HG03432 (cell line): Measurements from ENCODE around the gene SLC37A1.

Source experiments
- ATAC-seq: cut with Tn5 transposase; IDR thresholded peaks from one replicate; pipeline ENCODE4 v1.9.1; 2021; ENCODE audit warnings: mild to moderate bottlenecking, moderate library complexity; ENCODE audit not compliant: unreplicated experiment

The SLC37A1 gene

DNA sequence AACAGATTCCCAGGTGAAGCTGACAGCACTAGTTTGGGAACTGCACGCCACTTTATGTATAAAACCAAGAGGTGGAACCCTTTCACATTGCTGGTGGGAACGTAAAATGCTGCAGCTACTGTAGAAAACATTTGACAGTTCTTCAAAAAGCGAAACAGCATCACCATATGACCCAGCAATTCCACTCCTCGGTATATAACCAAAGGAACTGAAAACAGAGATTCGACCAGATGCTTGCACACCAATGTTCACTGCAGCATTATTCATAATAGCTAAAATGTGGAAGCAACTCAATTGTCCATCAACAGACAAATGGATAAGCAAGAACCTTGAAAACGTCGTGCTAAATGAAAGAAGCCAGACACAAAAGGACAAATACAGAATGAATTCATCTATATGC is 35.1 kb upstream of the SLC37A1 start:
- ATAC-seq, result no peak

DNA sequence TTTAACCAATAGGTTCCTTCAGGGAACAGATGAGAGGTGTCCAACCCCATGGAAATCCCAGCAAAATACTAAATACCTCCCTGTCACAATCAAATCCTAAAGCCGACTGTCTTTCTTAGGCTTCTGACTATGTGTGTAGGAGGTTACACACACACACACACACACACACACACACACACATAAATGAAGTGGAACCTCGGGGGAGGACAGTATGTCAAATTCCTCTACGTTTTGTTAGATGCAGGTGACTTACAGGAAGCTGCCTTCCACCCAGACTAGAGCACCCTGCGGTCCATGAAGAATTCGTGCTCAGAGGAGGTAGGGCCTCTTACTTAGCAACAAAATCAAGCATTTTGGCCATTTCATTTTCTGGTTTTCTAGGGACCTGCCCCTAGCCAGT is 34.1 kb upstream of the SLC37A1 start:
- ATAC-seq, result no peak

DNA sequence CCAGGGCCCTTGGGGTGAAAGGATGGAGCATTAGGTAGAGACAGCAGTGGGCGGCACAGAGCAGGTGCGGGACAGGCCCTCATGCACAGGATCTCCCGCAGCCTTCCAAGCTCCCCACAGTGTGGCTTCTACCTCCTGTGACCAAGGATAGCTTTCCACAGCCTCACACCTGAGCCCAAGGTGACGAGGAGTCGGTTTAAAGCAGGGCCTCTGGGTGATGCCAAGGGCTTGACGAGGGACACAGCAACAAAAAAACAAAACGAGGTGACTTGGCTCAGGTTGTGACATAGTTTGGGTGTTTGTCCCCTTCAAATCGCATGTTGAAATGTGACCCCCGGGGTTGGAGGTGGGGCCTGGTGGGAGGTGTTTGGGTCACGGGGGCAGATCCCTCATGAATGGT is 32.9 kb upstream of the SLC37A1 start:
- ATAC-seq, result no peak

DNA sequence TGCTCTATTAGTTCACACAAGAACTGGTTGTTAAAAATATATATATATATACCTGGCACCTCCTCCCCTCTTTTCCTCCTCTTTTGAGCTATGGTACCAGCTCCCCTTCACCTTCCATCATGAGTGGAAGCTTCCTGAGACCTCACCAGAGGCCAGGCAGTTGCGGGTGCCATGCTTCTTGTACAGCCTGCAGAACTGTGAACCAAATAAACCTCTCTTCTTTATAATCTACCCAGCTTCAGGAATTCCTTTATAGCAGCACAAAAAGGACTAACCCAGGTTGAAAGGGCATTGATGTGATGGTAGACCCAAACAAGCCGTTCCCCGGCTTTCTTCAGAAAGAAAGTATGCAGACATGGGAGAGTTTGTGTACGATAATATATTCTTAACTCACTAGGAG is 32.5 kb upstream of the SLC37A1 start:
- no peak for ATAC-seq

DNA sequence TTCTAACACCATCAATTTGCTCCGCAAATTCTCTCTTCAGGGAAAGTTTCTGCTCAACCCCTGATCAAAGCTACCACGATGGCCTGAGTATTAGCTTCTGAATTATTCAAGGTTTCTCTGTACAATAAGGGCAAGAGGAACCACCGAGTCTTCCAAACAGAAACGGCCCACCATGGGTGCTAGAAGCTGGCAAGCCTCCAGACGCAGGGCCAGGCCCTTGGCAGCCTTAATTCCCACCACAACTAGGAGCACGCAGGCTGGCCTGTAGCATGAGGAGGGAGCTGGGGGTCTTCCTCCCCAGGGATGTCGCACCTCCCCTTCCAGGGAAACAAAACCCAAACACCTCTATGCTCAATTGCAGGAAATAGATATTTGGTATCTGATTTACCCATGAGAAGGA is 28.7 kb upstream of the SLC37A1 start:
- ATAC-seq, result no peak

DNA sequence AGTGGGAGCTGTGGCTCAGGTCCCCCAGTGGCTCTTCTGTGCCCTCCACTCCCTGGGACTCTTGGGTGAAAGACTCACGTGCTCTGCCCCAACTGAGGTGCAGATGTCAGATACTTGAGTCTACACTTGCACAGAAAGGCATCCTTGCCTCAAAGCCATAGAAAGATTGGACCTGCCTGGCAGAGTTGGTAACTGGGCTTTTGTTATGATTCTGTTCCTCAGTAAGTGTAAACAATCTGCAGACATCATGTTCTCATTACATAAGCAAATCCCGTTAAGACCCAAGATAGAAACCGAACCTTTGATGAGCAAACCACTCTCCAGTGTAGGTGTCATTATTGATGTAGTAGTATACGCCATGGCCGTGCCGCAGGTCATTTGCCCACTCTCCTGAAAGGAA is 27.6 kb upstream of the SLC37A1 start:
- ATAC-seq, result no peak

DNA sequence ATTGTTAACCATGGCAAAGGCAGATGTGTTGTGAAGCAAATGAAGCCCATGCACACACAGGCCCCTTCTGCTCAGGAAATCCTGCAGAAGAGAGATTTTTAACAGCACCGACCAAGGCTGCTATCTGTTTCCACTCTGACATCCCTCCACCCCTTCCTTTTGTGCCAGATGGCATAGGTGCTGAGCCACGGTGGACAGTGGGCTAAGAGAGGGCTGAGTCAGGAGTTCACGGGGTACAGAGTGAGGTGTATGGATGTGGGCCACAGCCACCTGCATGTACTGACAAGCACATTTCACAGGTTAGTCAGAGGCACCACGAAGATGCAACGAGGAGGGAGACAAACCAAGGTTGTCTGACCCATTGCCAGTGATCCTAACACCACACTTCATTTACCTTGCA is 27.1 kb upstream of the SLC37A1 start:
- no peak for ATAC-seq

DNA sequence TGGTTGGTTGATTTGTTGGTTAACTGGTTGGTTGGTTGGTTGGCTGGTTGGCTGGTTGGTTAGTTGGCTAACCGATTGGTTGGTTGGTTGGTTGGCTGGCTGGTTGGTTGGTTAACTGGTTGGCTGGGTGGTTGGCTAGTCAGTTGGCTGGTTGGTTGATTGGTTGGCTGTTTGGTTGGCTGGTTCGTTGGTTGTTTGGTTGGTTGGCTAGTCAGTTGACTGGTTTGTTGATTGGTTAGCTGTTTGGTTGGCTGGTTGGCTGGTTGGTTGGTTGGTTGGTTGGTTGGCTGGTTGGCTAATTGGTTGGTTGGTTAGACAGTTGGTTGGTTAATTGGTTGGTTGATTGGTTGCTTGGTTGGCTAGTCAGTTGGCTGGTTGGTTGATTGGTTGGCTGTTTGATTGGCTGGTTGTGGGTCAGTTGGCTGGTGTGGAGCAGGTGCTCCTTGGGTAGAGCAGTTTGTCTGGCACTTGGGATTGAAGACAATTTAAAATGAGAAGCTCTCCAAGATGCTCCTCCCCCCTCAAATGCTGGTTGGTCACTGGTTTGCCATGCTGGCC is 24.6 kb upstream of the SLC37A1 start:
- no peak for ATAC-seq

DNA sequence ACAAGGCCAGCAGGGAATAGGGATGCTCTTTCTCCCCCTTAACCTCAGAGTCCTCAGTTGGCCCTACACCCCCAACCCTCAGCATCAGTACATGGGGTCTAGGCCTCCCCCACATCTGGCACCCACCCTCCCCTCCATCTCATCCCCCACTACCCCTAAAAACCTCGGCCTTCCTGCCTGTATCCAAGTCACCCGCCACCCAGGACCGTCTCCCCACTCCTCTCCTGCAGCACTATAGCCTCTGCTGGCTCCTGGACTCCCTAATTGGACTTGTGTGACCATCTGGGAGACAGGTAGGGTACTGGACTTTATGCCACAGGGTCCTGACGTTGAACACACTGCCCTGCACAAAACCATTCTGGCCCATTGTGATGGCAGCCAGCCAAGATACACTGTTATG is 23.7 kb upstream of the SLC37A1 start:
- no peak for ATAC-seq

DNA sequence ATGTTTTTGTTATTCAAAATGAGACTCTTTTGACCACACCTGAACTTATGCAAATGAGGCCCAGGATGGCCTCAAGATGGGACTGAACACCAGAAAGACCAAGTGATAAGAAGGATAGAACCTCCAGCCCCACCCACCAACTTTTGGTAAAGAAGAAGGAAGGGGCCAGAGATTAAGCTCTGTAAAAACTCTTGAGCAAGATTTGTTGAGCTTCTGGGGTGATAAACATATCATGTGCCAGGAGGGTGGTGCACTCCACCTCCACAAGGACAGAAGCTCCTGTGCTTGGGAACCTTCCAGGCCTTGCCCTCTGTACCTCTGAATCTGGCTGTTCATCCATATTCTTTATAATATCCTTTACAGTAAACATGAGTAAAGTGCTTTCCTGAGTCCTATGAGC is 22.9 kb upstream of the SLC37A1 start:
- no peak for ATAC-seq

DNA sequence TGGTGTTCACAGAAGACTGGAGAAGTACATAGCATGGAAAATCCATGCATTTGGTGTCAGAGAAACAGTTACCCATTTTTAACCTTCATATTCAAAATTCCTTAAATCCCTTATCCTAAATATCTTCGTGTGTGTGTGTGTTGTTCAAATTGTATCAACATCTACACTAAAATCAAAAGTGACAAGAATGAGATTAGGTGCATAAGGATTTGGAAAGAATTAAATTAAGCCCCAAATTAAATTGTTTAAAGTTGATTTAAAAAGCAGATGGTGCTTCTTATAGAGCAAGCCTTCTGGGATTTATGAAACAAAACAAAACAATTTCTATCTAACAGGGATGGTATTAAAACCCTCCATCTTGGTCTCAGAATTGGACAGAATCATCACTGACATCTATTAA is 22.3 kb upstream of the SLC37A1 start:
- ATAC-seq, result no peak

DNA sequence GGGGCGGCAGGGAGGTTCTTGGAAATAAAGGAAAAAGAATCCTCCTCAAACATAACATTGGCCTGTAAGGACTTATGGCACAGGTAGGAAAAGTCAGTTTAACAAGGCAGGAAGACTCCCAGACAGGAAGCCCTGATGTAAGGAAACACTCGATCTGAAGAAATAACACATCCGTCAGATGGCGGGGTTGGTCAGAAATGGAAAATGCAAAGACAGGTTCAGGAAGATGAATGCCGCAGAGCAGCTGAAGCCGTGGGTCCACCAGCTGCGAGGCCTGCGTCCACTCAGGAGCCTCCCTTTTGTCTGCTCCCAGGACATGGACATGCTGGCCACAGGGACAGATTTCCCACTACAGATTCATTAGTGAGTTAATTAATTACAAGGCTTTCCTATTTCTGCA is 21.5 kb upstream of the SLC37A1 start:
- ATAC-seq, result no peak

DNA sequence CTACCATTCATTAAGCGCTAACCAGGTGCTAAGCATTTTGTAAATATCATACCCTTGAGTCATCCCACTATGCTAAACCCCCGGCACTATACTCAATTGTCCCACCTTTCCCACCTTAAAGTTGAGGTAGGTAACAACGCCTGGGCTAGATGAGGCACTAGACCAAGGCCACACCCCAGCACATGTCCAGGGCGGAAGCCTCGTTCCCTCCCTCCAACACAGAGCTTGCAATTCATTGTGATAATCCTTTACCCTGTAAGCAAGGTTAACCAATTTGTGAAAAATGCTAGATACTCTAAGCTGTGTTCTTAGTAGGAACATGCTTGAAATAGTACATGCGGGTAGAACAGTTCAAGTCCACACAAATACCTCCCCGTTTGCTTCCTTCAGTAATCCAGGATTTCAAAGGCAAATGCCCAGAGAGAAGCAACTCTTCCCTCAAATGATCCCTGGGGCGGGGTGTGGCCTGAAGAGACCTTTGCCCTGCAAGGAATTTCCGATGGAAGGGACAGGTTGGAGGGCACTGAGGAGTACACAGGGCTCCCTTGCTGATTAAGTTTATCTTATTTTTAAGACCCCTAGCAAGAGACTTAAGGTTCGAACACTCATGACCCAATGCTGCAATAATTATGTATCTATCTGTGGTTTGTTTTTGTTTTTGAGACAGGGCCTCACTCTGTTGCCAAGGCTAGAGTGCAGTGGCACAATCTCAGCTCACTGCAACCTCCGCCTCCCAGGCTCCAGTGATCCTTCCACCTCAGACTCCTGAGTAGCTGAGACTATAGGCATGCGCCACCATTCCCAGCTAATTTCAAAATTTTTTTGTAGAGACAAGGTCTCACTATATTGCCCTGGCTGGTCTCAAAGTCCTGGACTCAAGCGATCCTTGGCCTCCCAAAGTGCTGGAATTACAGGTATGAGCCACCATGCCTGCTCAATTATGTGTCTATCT is 20.3 kb upstream of the SLC37A1 start:
- no peak for ATAC-seq

DNA sequence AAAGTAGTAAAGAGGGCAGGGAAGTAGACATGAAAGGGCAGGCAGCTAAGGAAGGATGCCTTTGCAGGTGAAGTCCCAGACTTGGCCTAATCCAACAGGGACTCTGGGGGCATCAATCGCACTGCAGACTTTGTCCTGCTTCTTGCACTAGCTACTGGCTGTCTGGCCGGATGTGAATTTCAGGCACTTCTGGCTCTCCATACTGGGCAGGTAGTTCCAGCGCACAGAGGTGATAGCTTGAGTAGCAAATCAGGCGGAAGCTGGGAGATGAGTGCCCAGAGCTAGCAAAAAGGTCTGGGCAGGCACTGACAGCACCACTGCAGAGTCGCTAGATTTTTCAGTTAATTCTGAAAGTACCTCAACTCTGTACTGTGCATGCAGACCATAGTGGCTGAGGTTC is 18.6 kb upstream of the SLC37A1 start:
- ATAC-seq, result no peak

DNA sequence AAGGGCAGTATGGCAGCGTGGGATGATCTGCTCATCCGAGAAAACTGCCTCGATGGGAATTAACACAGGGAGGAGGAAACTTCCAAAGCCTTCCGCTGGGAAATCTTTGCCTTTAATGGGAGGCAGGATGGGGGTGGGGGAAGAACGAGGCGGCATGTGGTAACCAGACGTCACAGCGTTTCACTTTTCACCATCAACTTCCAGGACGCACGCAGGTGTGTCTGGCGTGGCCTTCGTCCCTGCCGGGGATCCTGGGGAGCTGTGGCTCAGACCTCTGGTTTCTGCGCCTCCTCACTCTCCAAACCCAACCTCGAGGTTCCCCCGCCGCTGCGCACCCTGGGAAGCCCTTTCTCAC is 17.9 kb upstream of the SLC37A1 start:
- peak; percentile 7 for ATAC-seq

DNA sequence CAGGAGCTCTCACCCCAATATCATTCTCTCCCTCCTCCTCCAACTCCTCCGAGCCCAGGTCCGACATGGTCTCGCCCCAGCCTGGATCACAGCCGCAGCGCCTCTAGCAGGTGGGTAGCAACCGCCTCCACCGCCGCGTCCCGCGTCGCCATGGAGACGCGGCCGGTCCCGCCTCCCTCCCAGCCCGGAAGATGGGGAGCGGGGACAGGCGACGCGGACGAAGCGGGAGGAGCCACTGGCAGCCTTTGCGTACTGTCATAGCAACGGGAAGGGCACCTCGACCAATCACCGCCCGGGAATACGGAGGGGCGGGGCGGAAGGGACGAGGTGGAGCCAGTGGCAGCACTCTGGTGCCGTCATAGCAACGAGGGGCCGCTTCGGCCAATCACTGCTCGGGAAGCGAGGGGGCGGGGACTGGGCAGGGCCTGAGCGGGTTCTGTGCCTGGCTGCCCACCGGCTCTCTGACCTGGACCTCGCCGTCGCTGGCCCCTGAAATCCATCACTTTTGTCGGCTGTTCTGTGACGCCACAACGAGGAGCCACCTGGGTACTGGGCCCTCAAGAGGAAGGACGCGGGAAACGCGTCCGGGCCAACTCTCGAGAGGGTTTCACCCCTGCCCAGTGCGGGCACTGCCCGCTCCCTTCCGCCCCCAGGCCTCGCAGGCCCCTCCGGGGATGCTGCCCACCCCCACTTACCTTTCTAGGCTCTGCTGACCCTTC is 17.4 kb upstream of the SLC37A1 start, which contains the start of gene RSPH1:
RSPH1 (minus strand) TSS at position 105 of the 719 bp plus-strand sequence; CDS start at position 67, 38 bp downstream.
- peak; percentile 98 for ATAC-seq

DNA sequence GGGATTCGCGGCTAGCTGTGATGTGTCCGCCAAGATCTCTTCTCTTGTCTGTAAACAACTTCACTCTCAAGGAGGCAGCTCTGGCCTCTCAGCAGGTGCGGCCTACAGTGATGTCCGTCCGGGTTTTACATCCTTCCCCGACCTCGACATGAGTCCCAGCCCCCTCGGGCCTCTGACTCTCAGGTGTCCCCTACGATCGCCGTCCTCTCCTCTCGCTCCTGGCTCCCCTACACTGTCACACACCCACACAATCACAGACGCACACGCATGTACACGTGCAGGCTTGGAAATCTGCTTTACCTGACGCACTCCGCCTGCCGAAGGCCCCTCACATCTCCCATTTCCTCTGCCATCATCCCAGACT is 16.8 kb upstream of the SLC37A1 start:
- ATAC-seq, result peak; percentile 2

DNA sequence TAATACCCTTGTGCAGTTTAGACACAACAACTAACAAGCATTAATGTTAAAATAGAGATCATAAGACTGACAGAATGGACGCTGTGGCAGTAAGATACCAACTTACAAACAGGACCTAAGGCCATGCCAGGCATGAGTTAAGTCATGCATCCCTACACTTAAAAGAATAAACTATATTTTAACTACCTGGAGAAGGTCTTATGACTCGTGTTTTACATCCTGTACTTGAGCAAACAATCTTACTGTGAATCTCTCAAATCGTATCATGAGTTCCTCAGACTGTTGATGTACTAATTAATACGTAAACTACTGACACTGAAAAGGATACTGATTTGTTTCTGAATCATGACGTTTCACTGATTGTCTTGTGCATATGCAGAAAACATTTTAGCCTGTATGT is 15.6 kb upstream of the SLC37A1 start:
- ATAC-seq, result no peak

DNA sequence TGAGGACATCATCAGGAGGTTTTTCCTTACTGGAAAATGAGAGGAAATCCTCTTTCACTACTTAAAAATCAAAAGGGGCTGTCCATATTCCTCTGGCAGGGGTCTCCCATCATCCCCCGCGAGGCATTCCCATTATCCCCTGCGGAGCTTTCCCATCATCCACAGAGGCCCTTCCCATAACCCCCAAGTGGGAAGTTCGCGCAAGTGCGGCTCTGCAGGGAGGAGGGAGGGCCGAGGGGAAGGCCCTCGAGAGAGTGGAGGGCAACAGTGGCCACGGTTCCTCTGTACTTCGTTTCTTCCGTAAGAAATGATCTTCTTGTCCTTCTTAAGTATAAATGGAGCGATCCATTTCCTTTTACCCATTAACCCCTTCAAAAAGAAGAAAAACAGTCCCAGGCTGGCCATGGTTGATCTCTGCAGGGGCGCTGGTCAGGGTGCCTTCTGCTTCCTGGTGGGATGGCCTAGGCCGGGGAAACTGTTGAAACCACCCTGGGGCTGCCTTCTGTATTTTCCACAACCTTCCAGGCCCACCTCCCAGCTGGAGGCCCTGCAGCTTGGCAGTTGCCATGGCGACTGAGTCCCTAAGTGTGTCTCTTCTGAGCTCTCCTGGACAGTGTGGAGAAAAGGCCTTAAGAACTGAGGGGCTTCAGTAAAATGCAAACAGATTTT is 14.1 kb upstream of the SLC37A1 start:
- no peak for ATAC-seq

DNA sequence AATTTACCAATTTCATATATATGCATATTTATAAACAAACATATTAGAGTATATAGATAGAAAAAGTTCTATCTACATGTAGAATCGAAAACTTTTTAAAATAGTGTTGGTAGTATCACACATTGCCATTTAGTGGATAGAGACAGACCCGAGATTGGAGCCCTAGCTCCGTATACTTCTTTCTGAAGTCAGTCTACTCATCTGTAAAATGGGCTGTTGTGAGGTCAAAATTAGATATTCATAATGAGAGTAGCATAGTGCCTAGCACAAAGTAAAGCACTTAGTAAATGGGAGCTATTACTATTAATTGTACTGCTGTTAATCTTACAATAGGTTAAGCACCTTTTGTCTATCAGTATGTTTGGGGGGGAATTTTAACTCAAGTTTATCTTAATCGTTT is 13.4 kb upstream of the SLC37A1 start:
- ATAC-seq, result no peak

DNA sequence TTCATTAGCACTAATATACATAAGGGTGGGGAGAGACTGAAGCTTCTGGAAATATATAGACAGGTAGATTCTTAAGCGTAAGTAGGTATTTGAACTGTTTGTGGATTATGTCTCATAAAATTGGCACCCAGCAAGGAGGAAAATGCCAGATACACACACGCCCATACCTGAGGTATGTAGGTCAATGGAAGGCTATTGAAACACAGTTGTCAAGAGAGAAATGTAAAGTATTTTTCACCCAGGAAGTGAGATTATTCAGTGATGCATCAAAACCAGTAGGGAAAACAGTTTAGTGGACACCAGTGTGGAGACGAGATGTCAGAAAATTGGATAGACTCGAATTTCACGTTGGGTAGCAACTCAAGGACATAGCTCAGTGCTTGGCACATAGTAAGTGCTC is 12.9 kb upstream of the SLC37A1 start:
- no peak for ATAC-seq
